NB4 (cell line): ENCODE data around the gene INO80.

Experiments used
- MYC ChIP-seq: IDR thresholded peaks from 2 replicates; pipeline ENCODE4 v1.6.1; 2011; ENCODE audit warnings: low read depth, low read length
- POLR2A ChIP-seq: IDR thresholded peaks from 2 replicates; pipeline ENCODE4 v1.6.1; 2011; ENCODE audit warnings: mild to moderate bottlenecking; ENCODE audit not compliant: insufficient read length; ENCODE audit errors: extremely low read depth
- TF ChIP-seq, protein P1 (sequence below): IDR thresholded peaks from one replicate; pipeline ENCODE4 v1.5.1; 2012; ENCODE audit warnings: low read depth, low read length
- TF ChIP-seq, protein P2 (sequence below): IDR thresholded peaks from 2 replicates; pipeline ENCODE4 v1.6.1; 2011; ENCODE audit warnings: low read depth, low read length

- TF ChIP-seq POLR2A (no peak), MYC (no peak; the same call in 1 of the 2 replicates)
- TF ChIP-seq, protein P1, sequence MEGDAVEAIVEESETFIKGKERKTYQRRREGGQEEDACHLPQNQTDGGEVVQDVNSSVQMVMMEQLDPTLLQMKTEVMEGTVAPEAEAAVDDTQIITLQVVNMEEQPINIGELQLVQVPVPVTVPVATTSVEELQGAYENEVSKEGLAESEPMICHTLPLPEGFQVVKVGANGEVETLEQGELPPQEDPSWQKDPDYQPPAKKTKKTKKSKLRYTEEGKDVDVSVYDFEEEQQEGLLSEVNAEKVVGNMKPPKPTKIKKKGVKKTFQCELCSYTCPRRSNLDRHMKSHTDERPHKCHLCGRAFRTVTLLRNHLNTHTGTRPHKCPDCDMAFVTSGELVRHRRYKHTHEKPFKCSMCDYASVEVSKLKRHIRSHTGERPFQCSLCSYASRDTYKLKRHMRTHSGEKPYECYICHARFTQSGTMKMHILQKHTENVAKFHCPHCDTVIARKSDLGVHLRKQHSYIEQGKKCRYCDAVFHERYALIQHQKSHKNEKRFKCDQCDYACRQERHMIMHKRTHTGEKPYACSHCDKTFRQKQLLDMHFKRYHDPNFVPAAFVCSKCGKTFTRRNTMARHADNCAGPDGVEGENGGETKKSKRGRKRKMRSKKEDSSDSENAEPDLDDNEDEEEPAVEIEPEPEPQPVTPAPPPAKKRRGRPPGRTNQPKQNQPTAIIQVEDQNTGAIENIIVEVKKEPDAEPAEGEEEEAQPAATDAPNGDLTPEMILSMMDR, result peak; percentile 82
- TF ChIP-seq, protein P2, sequence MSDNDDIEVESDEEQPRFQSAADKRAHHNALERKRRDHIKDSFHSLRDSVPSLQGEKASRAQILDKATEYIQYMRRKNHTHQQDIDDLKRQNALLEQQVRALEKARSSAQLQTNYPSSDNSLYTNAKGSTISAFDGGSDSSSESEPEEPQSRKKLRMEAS, result no peak; the same call in 1 of the 2 replicates
Observed at GRCh38 chr15:41022487-41023090, 93.5 kb downstream of the INO80 start.
